TTC549 (cell line): Measurements from ENCODE around the gene BRD4.
"Not testable (repeated sequence)": the region's sequence is repeated elsewhere in the genome, so short reads cannot be mapped to it uniquely, and the experiment has no call there.

Experiments
- FAIRE-seq: peaks from 2 replicates; lab custom pipeline; 2012; peaks lifted over from hg19 to GRCh38; lab: Jason Lieb, UNC

Gene BRD4

DNA sequence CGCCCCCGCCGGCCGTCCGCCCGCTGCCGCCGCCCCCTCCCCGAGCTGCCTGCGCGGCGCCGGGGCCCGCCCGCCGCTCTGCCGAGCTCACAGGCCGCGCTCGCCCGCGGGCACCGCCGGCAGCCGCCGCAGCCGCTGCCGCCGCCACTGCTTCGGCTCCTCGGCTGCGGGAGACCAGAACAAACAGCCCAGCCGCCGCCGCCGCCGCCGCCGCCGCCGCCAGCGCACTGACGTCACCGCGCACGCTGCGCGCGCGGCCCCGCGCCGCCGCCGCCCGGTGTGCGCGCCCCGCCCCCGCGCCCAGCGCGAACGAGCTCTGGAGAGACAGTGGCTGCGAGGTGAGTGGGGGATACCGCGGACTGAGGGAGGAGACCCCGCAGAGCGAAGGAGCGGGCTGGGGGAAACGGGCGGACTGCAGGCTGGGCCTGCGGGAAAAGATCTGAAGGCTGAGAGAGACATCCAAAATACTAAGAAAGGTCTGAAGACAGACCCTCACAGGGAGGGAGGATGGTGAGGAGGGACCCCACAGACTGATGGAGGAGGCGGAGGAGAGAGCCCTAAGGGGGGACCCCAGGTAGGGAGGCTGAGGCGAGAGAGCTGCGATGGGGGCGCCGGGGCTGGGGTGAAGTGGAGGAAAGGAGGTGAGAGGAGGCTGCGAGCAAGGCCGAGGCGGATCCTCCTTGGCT, at the start of gene BRD4:
TSS of gene BRD4 (minus strand) at position 229 of the 686 bp plus-strand sequence. CDS start 59,440 bp downstream, outside the sequence.
- no peak for FAIRE-seq

DNA sequence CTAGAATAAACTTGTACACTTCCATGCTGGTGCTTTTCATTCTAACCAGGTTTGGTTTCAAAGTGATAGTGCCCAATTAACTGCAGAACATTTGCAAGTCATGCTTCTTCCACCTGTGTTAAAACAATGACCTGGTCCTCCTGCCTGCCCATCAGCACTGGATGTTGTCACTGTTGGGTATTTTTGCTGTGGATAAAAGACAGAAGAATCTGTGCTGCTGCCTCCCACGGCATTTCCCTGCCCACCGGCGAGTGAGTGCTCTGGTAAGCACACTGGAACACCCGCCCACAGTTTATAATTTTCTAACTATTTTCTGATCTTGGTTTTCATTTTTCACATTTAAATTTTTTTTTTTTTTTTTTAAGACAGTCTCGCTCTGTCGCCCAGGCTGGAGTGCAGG, 49.5 kb upstream of the BRD4 start:
- FAIRE-seq = no peak

DNA sequence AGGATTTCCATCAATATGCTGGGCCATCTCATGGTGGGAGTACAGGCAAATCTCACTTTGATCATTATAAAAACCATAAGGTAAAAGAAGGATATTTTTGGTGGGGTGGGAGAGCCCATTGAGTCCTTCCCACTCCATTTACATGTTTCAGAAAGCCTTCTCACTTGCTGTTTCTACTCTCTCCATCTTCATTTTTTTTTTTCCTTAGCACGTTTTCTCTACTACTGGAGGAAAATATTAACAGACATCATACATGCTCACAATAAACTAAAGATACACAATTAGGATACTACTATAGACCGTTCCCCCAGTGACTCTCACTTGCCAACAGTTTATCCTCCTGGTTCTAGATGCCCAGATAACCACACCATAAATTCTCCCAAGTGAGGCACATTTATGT, 49.1 kb upstream of the BRD4 start:
- FAIRE-seq = no peak

DNA sequence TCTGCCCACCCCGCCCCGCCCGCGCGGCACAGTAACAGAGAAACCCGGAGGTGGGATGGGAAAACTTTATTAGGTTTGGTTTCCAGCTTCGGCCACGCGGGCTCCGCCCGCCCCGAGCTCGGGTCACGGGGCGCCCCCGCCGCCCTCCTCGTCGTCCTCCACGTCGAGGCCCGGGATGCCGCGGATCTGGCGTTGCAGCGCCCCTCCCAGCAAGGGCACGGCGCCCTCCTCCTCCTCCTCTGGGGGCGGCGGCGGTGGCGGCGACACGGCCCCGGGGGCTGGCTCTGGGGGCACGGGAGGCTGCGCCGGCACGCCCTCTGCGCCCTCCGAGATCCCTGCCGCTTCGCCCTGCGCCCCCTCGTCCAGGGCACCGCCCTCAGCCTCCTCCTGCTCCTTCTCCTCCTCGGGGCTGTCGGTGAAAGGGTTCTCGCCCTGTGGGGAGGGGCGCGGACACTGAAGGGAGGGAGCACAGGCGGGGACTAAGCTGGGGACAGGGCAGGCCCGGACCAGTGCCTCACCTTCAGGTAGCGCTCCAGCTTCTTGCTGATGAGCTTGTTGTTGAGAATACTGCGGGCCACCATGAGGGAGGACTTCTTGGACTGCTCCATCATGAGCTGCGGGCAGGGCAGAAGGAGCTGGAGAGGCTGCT, 47.8 kb upstream of the BRD4 start:
- FAIRE-seq = no peak

DNA sequence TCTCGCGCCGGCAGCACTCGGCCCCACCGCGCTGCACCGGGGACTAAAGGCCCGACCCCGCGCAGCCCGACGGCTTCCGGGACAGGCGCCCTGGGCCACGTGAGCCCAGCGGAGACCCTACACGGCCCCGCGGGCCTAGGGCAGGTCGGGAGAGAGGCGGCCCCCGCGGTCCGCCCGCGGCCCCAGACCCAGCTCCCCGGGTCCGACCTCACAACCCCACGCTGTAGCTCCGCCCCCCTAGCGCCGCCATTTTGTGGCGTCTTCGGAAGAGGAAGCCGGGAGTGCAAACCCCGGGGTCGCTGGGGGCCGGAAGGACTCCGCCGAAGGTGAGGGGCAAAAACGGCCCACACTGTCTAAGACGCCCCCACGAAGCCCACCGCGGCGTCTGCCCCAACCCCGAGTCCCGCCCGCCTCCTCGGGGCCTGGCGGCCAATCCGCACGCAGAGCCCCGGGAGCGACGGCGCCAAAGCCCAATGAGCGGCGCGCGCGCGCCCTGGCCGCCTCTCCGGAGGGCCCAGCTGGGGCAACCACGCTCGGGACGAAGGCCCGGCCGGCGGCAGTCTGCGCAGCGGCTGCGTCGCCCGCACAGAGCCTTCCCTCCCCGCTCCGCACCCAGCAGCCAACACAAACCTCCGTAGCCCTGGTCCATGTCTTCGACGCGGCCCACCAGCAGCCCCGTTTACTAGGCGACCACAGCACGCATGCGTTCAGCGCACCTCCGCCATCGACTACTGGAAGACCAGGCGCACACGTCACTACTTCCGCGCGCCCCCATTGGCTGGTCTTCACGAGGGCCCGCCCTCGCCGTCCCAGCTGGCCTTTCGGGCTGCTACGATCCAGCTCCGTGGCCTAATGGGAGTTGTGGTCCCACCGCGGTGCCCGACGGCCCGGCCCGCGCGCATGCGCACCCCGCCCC, 47.0 kb upstream of the BRD4 start, which contains the start of gene AKAP8:
TSS of gene AKAP8 (minus strand) at position 705 of the 916 bp plus-strand sequence. CDS start at position 649, 56 bp downstream.
- FAIRE-seq = no peak

DNA sequence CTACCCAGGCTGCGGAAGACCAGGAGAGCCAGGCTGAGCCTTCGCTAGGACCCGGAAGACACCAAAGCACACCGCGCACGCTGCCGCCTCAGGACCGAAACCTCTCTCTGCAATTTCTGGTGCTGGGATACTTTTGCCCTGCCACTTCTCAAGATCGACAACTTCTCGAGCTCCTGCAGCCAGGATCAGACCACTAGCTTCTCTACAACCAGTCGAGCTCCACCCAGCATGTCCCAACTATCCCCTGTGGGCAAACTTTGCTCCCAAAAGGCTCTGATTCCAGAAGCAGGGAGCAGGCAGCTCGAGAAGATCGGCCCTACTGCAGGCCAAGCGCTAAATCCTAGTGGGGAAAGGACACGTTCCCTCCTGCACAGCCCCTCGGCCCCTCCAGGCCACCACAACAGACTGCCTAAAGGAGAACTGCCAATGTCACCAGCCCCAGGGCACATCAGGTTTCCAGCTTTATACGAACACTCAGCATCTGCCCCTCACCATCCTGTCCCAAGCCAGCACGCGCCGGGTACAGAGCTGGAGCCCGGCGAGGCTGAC, 46.3 kb upstream of the BRD4 start:
- FAIRE-seq = no peak

DNA sequence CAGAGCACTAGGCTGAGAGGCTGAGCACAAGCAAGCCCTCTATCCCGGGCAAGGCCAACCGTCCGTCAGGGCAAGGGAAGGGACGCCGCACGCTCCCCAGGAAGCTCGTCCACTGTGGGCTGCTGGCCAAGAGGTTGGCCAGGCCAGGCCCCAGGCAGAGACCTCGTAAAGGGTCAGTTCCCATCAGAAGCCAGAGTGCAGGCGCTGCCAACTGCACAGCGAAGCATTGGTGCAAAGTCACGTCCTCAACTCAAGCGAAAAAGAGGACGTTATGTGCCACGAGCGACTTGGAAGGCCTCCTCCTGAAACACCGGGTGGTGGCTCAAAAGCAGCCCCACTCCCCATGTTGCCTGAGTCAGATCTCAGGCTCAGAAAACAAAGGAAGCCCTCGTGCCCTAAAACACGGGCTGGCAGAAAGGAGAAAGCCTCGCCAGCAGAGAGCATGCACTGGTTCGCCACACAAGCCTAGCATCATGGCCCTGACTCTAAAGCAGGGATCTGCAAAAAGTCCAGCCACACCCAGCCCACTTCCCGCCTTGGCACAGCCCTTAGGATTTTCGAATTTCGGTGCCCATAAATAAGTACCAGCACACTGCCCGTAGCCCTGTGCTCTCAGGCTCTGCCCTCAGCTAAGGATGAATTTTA, 42.6 kb upstream of the BRD4 start:
- no peak for FAIRE-seq

DNA sequence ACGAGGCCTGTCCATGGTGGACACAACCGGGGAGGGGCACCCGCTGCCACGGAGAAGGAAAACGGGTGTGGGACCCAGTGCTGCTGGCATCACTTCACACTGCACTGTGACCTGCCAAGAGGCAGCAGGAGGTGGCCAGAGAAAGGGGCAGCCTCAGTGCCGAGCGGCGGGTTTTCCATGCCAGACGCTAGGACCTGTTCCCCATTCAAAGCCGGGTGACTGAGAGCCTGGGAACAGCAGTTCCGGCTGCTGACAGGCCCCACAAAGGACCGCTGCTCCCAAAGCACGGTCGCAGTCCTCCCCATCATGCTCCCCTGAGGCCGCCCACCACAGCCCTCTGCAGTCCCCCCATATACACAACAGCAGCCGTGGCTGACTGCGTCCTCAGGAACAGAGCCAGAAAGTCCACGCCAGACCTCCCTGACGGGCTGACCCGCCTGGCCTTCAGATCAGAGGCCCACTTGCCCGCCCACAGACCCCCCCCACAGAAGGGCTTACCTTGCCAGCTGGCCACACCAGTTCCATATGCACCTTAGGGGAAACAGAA, 41.8 kb upstream of the BRD4 start:
- no peak for FAIRE-seq

DNA sequence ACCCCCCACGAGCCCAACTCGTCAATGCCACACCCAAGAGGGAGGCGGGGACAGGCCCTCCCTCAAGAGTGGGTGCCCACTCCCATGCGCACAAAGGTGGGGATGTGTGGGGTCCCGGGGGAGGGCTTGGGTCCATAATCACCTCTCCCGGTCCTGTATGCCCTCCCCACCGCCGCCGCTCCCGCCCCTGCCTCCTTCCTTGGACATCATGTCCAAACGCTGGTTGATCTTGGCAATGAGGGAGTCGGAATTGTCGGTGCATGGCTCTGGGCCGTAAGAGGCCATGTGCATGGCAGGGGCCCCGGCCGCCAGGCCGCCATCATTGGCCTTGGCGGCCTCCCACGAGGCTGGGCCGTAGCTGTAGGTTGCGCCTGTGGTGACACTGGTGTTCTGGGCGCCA, 41.3 kb upstream of the BRD4 start:
- FAIRE-seq = no peak

DNA sequence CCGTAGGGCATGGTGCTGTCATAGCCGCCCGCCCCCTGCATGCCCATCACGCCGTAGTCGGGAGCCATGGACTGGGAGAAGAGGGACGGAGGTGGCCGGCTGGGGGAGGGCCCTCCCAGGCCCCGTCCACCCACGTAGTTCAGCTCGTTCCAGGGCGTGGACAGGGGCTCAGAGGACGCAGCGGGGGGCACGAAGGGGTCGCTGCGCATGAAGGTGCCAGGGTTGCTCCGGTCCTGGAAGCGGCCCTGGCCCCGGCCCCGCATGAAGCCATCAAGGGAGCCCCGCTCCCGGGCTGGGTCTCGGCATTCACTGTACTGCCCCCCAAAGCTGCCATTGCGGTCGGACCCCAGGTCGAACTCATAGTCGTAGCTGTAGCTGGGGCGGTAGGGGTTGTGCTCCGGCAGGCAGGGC, 40.6 kb upstream of the BRD4 start:
- no peak for FAIRE-seq

DNA sequence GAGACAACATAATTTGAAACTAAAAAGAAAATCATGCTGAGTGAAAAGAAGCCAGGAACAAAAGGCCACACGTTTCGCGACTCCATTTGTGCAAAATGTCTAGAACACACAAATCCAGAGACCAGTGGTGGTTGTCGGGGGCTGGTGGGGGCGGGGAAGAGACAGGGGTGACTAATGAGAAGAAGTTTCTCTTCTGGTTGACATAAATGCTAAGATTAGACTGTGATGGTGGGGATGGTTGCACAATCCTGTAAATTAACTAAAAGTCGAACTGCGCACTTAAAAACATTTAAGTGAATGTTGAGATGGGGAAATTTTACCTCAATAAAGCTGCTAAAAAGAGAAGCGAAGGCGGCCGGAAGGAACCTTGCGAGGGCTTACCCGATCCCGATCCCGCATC, 40.1 kb upstream of the BRD4 start:
- no peak for FAIRE-seq

DNA sequence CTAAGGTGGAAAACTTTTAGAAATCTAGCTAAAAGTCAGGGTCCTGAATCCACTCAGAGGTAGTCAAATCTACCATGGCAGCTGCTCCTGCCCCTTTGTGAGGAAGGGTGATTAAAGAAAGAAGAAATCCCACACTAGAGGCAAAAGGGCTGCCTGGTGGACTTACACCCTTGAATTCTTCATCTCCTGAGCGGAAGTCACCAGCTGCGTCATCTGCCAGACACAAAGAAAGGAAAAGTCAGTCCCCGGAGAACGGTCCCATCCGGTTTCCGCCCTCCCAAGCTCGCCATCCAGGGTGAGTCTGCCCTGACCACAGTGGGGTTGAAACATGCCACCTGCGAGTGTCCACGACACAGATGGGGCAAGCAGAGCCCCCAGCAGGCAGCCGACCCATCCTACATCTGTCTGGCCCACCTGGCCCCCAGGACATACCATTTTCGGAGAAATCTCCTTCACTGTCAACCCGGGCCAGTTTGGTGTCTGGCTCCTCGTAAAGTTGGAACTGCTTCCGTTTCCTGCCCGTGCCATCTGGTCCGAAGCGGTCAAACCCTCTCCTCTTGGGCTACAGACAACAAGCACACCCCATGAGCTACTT, 39.5 kb upstream of the BRD4 start:
- no peak for FAIRE-seq

DNA sequence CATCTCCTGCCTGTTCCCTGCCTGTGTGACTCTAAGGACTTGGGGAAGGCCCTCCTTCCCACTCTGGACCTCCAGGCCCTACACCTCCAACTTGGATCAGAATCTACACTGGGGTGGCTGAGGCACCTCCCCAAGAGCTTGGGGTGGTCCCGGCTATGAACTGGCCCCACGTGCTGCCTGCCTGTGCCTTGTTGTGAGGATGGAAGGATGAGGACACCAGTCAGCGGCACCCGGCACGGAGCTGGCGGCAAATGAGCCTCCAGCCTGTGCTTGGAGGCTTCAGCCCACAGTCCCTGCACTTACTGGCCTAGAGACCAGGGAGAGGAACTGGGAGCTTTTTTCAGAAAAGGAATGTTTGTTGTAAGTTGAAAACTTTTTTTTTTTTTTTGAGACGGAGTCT, 38.8 kb upstream of the BRD4 start:
- FAIRE-seq = no peak

DNA sequence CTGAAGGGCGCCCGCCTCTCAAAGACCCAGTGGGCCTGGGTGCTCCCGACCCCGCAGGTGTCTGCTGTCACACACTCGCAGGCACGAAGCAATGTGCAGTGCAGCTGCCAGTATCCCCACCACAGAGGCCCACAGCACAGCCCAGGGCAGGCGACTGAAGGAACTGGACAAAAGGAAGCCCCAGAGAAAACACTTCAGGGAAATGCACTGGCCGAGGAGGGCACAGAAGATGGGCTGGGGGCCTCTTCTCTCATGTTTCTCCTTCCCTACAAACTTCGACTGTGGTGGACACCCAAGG, 37.2 kb upstream of the BRD4 start:
- FAIRE-seq = no peak

DNA sequence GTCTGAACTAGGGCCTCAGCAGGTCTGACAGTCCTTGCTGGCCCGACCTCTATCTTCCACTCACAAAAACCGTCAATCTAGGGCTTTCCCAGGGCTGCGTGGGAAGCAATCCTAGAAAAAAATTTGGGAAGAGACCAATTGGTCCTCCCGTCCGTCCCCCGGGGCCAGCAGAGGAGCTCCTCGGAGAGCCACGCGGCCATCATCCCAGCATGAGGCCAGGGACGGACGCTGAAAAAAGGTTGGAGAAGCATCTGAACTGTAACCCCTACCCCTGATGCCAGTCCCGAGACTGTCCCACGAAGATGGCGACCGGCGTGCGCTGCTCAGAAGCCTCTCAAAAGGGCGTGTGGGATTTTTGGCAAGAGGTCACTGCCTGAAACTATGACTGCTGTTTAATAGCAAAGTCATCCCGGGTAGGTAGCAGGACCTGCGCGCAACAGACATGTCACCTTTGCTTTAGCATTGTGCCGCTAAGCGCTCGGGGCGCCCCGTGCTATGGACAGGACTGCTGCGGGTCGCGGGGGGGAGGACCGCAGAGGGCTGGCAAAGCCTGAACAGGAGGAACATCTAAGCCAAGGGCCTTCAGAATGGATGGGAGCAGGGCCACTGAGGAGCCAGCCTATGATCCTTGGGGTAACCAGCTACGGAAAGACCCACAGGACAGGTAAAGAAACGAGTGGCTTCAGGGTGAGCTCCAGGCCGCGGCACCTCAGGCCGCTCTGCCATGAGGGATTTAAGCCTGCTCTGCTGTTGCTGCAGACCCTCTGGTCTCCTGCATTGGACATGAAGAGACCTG, 36.7 kb upstream of the BRD4 start:
- no peak for FAIRE-seq

DNA sequence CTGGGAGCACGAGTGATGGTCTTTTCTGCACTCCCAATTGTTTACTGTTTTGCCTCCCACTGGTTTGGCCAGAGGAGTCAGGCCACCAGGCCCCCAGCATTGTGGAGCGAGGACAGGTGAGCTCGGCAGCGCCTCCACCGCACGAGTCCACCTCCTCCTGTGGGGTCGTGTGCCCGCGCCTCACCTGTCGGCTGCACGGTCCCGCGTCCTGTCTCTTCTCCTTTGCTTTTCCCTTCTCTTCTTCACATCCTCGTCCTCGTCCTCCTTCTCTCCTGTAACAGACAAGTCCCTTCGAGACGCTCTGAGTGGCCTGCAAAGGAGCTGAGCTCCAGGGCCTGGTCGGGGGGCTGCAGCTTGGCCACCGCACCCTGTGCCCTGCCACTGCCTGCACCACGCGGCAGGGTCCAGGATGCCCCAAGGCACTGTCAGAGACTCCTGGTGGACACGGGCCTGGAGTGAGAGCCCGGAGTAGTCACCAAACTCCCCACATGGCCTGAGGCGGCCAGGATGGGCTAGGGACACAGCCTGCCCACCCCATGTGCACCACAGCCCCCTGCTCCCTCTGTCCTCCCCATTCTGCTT, 35.8 kb upstream of the BRD4 start:
- no peak for FAIRE-seq

DNA sequence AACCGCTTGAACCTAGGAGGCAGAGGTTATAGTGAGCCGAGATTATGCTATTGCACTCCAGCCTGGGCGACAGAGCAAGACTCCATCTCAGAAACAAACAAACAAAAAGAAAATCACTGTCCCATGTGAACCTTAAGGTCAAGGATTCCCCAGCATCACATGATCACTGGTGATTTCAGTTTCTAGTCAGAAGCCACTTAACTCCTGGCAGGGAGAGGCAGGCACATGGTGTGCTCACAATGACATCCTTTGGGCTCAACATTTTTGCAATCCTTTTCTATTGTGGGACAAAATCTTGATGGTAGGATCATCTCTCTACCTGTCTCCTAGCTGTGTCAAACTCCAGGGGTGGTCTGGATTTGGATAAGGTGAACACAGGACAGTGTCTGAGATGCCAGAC, 35.1 kb upstream of the BRD4 start:
- no peak for FAIRE-seq

DNA sequence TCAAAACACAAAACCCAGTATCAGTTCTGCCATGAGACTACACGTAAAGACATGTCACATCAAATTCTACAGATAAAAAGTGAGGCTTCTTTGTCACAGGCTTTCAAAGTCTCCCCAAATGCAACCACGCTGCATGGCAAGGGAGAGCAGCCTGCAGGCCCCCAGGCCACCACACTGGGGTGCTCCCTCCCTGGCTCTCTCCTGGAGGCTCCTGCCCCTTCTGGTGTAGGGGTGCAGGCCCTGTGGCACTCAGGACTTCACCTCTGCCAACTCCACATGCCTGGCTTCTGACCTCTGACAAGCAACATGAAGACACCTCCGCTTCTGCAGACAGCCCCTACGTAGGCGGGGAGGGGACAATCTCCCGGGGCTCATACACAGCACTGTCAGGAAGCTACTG, 32.9 kb upstream of the BRD4 start:
- no peak for FAIRE-seq

DNA sequence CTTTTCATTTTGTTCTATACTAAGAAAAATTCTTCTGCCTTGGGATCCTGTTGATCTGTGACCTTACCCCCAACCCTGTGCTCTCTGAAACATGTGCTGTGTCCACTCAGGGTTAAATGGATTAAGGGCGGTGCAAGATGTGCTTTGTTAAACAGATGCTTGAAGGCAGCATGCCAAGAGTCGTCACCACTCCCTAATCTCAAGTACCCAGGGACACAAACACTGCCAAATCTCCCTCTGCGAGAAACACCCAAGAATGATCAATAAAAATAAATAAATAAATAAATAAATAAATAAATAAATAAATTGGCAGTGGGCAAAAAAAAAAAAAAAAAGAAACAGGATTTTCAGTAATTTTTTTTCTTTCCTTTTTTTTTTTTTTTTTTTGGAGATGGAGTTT, 31.5 kb upstream of the BRD4 start:
- FAIRE-seq = not testable (repeated sequence)

DNA sequence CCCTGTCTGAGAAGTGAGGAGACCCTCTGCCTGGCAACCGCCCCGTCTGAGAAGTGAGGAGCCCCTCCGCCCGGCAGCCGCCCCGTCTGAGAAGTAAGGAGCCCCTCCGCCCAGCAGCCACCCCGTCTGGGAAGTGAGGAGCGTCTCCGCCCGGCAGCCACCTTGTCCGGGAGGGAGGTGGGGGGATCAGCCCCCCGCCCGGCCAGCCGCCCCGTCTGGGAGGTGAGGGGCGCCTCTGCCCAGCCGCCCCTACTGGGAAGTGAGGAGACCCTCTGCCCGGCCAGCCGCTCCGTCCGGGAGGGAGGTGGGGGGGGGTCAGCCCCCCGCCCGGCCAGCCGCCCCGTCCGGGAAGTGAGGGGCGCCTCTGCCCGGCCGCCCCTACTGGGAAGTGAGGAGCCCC, 30.7 kb upstream of the BRD4 start:
- not testable (repeated sequence) for FAIRE-seq
